IMR-90 (cell line): ENCODE measurements around the gene PCYT1A. TPM values are rescaled to one million over a fixed set of nuclear protein-coding genes. Genes with fewer than 3 reads are reported as not detected.

Experiments used
- ATAC-seq: fragments of 200-7000 bp; cut with Tn5 transposase; 2 replicates; pipeline ENCODE4 v1.9.1; 2020; ENCODE audit warnings: low read depth, mild to moderate bottlenecking, moderate library complexity
- BruUV-seq: library from RNA; stranded (reverse); fragments of 400-500 nt; replicated peaks from 2 replicates; lab custom pipeline; 2021; lab: Mats Ljungman, UMichigan
- CTCF ChIA-PET: fragments of 300-600 bp; formaldehyde crosslinking; extraction: SDS; loops from one replicate; lab custom pipeline; 2021; ENCODE audit warnings: antibody characterized with exemption; lab: Yijun Ruan, JAX
- POLR2A ChIA-PET: fragments of 300-600 bp; sonication (Branson Sonifier 250); formaldehyde crosslinking; loops from one replicate; lab custom pipeline; 2022; ENCODE audit warnings: antibody characterized with exemption; ENCODE audit not compliant: unreplicated experiment; lab: Charles Lee
- DNase-seq: peaks from one replicate; pipeline ENCODE4 v3.0.0; 2013
- H2AFZ ChIP-seq: replicated peaks from 2 replicates; pipeline ENCODE3; 2013; ENCODE audit warnings: low read length, mild to moderate bottlenecking; ENCODE audit not compliant: poor library complexity
- H2AK5ac ChIP-seq: 2 replicates; pipeline ENCODE4 v1.6.1; 2013; ENCODE audit warnings: low read depth, low read length, inconsistent platforms
- H2AK9ac ChIP-seq: replicated peaks from 2 replicates; pipeline ENCODE3; 2013; ENCODE audit warnings: mild to moderate bottlenecking, low read depth, low read length, moderate library complexity; ENCODE audit not compliant: poor library complexity
- H2BK120ac ChIP-seq: 2 replicates; pipeline ENCODE4 v1.6.1; 2013; ENCODE audit warnings: low read depth, low read length, inconsistent platforms
- H2BK15ac ChIP-seq: 3 replicates; pipeline ENCODE4 v1.6.1; 2013; ENCODE audit warnings: low read depth, low read length, inconsistent platforms
- H2BK20ac ChIP-seq: 2 replicates; pipeline ENCODE4 v1.6.1; 2013; ENCODE audit warnings: low read depth, mild to moderate bottlenecking, inconsistent platforms, low read length, moderate library complexity
- H2BK5ac ChIP-seq: 2 replicates; pipeline ENCODE4 v1.6.1; 2013; ENCODE audit warnings: mild to moderate bottlenecking, low read depth, low read length, inconsistent platforms; ENCODE audit not compliant: poor library complexity, severe bottlenecking
- H3K14ac ChIP-seq: replicated peaks from 2 replicates; pipeline ENCODE4 v1.6.1; 2013; ENCODE audit warnings: low read depth, low read length, inconsistent platforms
- H3K18ac ChIP-seq: 2 replicates; pipeline ENCODE4 v1.6.1; 2013; ENCODE audit warnings: low read depth, low read length, control low read depth
- H3K23ac ChIP-seq: 2 replicates; pipeline ENCODE4 v1.6.1; 2013; ENCODE audit warnings: low read depth, low read length, inconsistent platforms
- H3K27ac ChIP-seq: 2 replicates; pipeline ENCODE4 v1.5.1; 2013; ENCODE audit warnings: mild to moderate bottlenecking, control low read depth, low read length; ENCODE audit not compliant: insufficient read depth
- H3K27me3 ChIP-seq: 2 replicates; pipeline ENCODE4 v1.6.1; 2013; ENCODE audit warnings: low read length; ENCODE audit not compliant: control insufficient read depth, insufficient read depth
- H3K36me3 ChIP-seq: 2 replicates; pipeline ENCODE4 v1.6.1; 2013; ENCODE audit warnings: low read length, mixed read lengths; ENCODE audit not compliant: control insufficient read depth, insufficient read depth
- H3K4ac ChIP-seq: 2 replicates; pipeline ENCODE4 v1.6.1; 2013; ENCODE audit warnings: low read depth, low read length, inconsistent platforms
- H3K4me1 ChIP-seq: 2 replicates; pipeline ENCODE4 v1.6.1; 2013; ENCODE audit warnings: low read length, mixed read lengths; ENCODE audit not compliant: control insufficient read depth, insufficient read depth
- H3K4me2 ChIP-seq: 2 replicates; pipeline ENCODE4 v1.6.1; 2013; ENCODE audit warnings: low read depth, mild to moderate bottlenecking, control low read depth, low read length, moderate library complexity
- H3K4me3 ChIP-seq: 2 replicates; pipeline ENCODE4 v1.5.1; 2013; ENCODE audit warnings: low read depth, mild to moderate bottlenecking, control low read depth, low read length, moderate library complexity; ENCODE audit not compliant: insufficient read depth
- H3K56ac ChIP-seq: 2 replicates; pipeline ENCODE4 v1.6.1; 2013; ENCODE audit warnings: low read length, inconsistent platforms; ENCODE audit not compliant: insufficient read depth; ENCODE audit errors: extremely low read depth
- H3K79me1 ChIP-seq, 2 experiments: 2 replicates each; pipeline ENCODE4 v1.6.1; 2013; ENCODE audit warnings: low read length in 2 of 2, inconsistent platforms in 1 of 2, low read depth in 1 of 2
- H3K9ac ChIP-seq: 2 replicates; pipeline ENCODE4 v1.6.1; 2013; ENCODE audit warnings: low read depth, low read length, control low read depth
- H3K9me1 ChIP-seq: 2 replicates; pipeline ENCODE4 v1.6.1; 2013; ENCODE audit warnings: low read length, inconsistent platforms; ENCODE audit not compliant: insufficient read depth
- H3K9me3 ChIP-seq: 2 replicates; pipeline ENCODE4 v1.6.1; 2013; ENCODE audit warnings: low read length; ENCODE audit not compliant: control insufficient read depth, insufficient read depth
- H4K20me1 ChIP-seq: 2 replicates; pipeline ENCODE4 v1.6.1; 2013; ENCODE audit warnings: low read length, inconsistent platforms; ENCODE audit not compliant: insufficient read depth
- H4K5ac ChIP-seq: 2 replicates; pipeline ENCODE4 v1.6.1; 2013; ENCODE audit warnings: mild to moderate bottlenecking, low read depth, low read length, control low read depth
- H4K8ac ChIP-seq, 2 experiments: 2 replicates each; pipeline ENCODE4 v1.6.1; 2013; ENCODE audit warnings: low read depth in 2 of 2, low read length in 2 of 2, control low read depth in 1 of 2, inconsistent platforms in 1 of 2
- H4K91ac ChIP-seq: 2 replicates; pipeline ENCODE4 v1.6.1; 2013; ENCODE audit warnings: low read depth, low read length, inconsistent platforms; ENCODE audit not compliant: insufficient read depth
- CEBPB ChIP-seq: IDR thresholded peaks from 2 replicates; pipeline ENCODE4 v1.6.1; 2012; ENCODE audit warnings: low read depth, low read length, improper control_type of control experiment
- CHD1 ChIP-seq: IDR thresholded peaks from 2 replicates; pipeline ENCODE4 v1.6.1; 2012; ENCODE audit warnings: low read depth, low read length, improper control_type of control experiment
- MAZ ChIP-seq: IDR thresholded peaks from 2 replicates; pipeline ENCODE4 v1.6.1; 2012; ENCODE audit warnings: low read depth, mild to moderate bottlenecking, low read length, improper control_type of control experiment, moderate library complexity, borderline replicate concordance
- MXI1 ChIP-seq: IDR thresholded peaks from 2 replicates; pipeline ENCODE4 v1.6.1; 2012; ENCODE audit warnings: low read depth, mild to moderate bottlenecking, low read length, moderate library complexity, borderline replicate concordance
- POLR2A ChIP-seq: IDR thresholded peaks from 2 replicates; pipeline ENCODE4 v1.6.1; 2012; ENCODE audit warnings: mild to moderate bottlenecking, low read depth, low read length
- RCOR1 ChIP-seq: IDR thresholded peaks from 2 replicates; pipeline ENCODE4 v1.6.1; 2012; ENCODE audit warnings: mild to moderate bottlenecking, low read length, improper control_type of control experiment; ENCODE audit not compliant: insufficient replicate concordance
- RFX5 ChIP-seq: IDR thresholded peaks from 2 replicates; pipeline ENCODE4 v1.8.0; 2012; ENCODE audit warnings: low read depth, mild to moderate bottlenecking, low read length, moderate library complexity
- SMC3 ChIP-seq: fragments of 150-350 bp; IDR thresholded peaks from 2 replicates; pipeline ENCODE4 v1.6.1; 2016; ENCODE audit warnings: low read depth, mild to moderate bottlenecking, antibody characterized with exemption, low read length, moderate library complexity
- WGBS, 2 experiments: methylation state at CpG; one replicate each; pipeline versions ENCODE4 v1.1.5 to v1.1.7; 2013; ENCODE audit warnings: missing lambda C conversion rate in 2 of 2; ENCODE audit not compliant: insufficient read length in 1 of 2; ENCODE audit errors: extremely low coverage in 2 of 2; 5-methylcytosine and 5-hydroxymethylcytosine counted together
- dilution Hi-C: fragments of 300-500 bp; cut with HindIII; formaldehyde crosslinking; loops from one replicate; pipeline ENCODE4 v1.14.3; 2018; ENCODE audit warnings: low sequenced_read_pairs; ENCODE audit not compliant: unreplicated experiment
- in situ Hi-C: fragments of 300-500 bp; cut with MboI; formaldehyde crosslinking; loops from 3 replicates; pipeline ENCODE4 v1.14.3; 2019; ENCODE audit warnings: low sequenced_read_pairs, inconsistent platforms, mixed read lengths
- intact Hi-C: fragments of 100-400 bp; cut with micrococcal nuclease; formaldehyde crosslinking; loops from 2 replicates; pipeline ENCODE4 v1.10.0; 2022
- microRNA-seq, 2 experiments: library from miRNA; stranded (forward) in 1 of 2; unstranded in 1 of 2; fragments of 10-50 nt in 1 of 2; fragments of <30 nt in 1 of 2; gene quantifications in 1 of 2; microRNA quantifications in 1 of 2; one replicate each; pipeline versions ENCODE3 to v1.1.0; 2013 to 2020; ENCODE audit not compliant: insufficient read depth in 1 of 2, insufficient read length in 1 of 2, unreplicated experiment in 1 of 2
- polyA plus RNA-seq, 3 experiments: library from polyadenylated mRNA; depleted of rRNA; stranded (reverse); fragments of >200 nt; gene quantifications; 2 replicates each; pipeline ENCODE4 v1.2.3, GENCODE V29; 2012; ENCODE audit warnings: low replicate concordance in 1 of 3
- small RNA-seq, 5 experiments: library from RNA; depleted of rRNA; stranded (forward); fragments of <200 nt; gene quantifications; one replicate each; pipeline ENCODE3, GENCODE V24; 2012
- total RNA-seq: library from RNA; depleted of rRNA; stranded (reverse); fragments of >200 nt; gene quantifications from 2 replicates; pipeline ENCODE4 v1.2.3, GENCODE V29; 2012; rRNA removed

The PCYT1A gene
- total and polyA plus RNA-seq, 2 of the 4 experiments (the other 2 are of a cell fraction) = 62.8 to 127 TPM

DNA sequence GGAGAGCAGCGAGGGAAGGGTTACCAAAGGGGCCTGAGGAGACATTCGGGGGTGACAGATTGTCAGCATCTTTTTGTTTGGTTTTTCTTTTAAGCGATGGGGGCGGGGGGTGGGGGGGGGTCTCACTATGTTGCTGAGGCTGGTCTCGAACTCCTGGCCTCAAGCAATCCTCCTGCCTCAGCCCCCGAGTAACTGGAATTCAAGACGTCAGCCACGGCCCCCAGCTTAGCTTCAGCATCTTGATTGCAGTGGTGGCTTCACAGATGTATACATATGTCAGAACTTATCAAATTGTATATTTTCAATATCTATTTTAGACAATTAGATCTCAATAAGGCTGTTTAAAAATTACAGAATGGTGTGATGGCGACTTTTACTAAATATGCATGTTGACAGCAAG is 107.2 kb downstream of the PCYT1A start:
- no peak overlapping the region for H4K5ac ChIP-seq
- no peak overlapping the region for H3K27ac ChIP-seq
- H2BK20ac ChIP-seq = no peak overlapping the region
- H4K91ac ChIP-seq = no peak overlapping the region
- H3K56ac ChIP-seq = no peak overlapping the region
- no peak overlapping the region for H3K9ac ChIP-seq
- ATAC-seq (no peak), DNase-seq (no peak)
- no TSS peak for BruUV-seq
- dilution Hi-C loops = loop anchor here (25.0 kb wide), 1 partner anchor 118 kb away; no protein-coding TSS in a partner anchor
- H2BK5ac ChIP-seq = no peak overlapping the region
- no peaks in the 10 kb centered on the region for H3K36me3 ChIP-seq
- no CpG with 5 or more reads among the region's 9 CpGs for WGBS, 2 experiments
- no peak overlapping the region for H4K8ac ChIP-seq
- H3K4me3 ChIP-seq = no peak overlapping the region
- peaks cover 3% of the 10 kb centered on the region; the same call in 1 of the 2 replicates for H3K4me1 ChIP-seq
- H3K14ac ChIP-seq = no peak overlapping the region
- no peak overlapping the region for H3K4me2 ChIP-seq
- TF ChIP-seq POLR2A (no peak), MAZ (no peak), MXI1 (no peak), CHD1 (no peak), RFX5 (no peak), CEBPB (no peak), SMC3 (no peak), RCOR1 (no peak)
- no peak overlapping the region for H3K18ac ChIP-seq
- no peak overlapping the region for H2BK15ac ChIP-seq
- intact Hi-C loops = no loop called here
- H2AK5ac ChIP-seq = no peak overlapping the region
- in situ Hi-C loops = no loop called here
- H3K79me1 ChIP-seq = no peaks in the 10 kb centered on the region
- H4K20me1 ChIP-seq = no peaks in the 10 kb centered on the region
- POLR2A ChIA-PET = no interaction called here
- no peaks in the 10 kb centered on the region for H3K9me3 ChIP-seq
- H3K9me1 ChIP-seq = no peaks in the 10 kb centered on the region
- no peak overlapping the region for H3K23ac ChIP-seq
- no peak overlapping the region for H3K4ac ChIP-seq
- no peak overlapping the region for H2BK120ac ChIP-seq
- no peak overlapping the region for H2AK9ac ChIP-seq
- H3K27me3 ChIP-seq = 0 out of 2 replicates have a peak, but pooled peaks cover 2% of the 10 kb centered on the region
- CTCF ChIA-PET = no interaction called here
- no peak overlapping the region for H2AFZ ChIP-seq

Small RNAs within 50 kb of the gene (microRNA-seq; reads per million reads assigned to microRNA genes)
- gene AC069257.2 (ENCODE audit: insufficient read depth, insufficient read length) (not detected), gene RF00019 (ENCODE audit: insufficient read depth, insufficient read length) (not detected)

Small RNAs within 50 kb of the gene (small RNA-seq; reads per million reads assigned to genes)
- 0 reads per million in 5 experiments for gene AC069257.2
- 0 reads per million in 5 experiments for gene RF00019

Other genes starting within 250 kb of the PCYT1A start
- 156 and 207 TPM in 2 replicates for gene TFRC, start 205.6 kb downstream of the PCYT1A start, total RNA-seq
- gene TFRC, start 205.6 kb downstream of the PCYT1A start, polyA plus RNA-seq (2012; rRNA removed) = 57.1 and 78.6 TPM in 2 replicates
- gene ZDHHC19, start 76.3 kb downstream of the PCYT1A start, total RNA-seq = not detected in 2 replicates
- 0.09 TPM in 1 of 2 replicates, not detected in the other for gene ZDHHC19, start 76.3 kb downstream of the PCYT1A start, polyA plus RNA-seq (2012; rRNA removed)
- not detected in 2 replicates for gene SLC51A, start 71.2 kb downstream of the PCYT1A start, total RNA-seq
- not detected in 2 replicates for gene SLC51A, start 71.2 kb downstream of the PCYT1A start, polyA plus RNA-seq (2012; rRNA removed)
- 2.2 and 4.2 TPM in 2 replicates for gene DYNLT2B, start 30.5 kb upstream of the PCYT1A start, total RNA-seq
- gene DYNLT2B, start 30.5 kb upstream of the PCYT1A start, polyA plus RNA-seq (2012; rRNA removed) = 6.0 and 8.3 TPM in 2 replicates
- not detected in 2 replicates for gene TM4SF19, start 50.7 kb upstream of the PCYT1A start, total RNA-seq
- not detected in 2 replicates for gene TM4SF19, start 50.7 kb upstream of the PCYT1A start, polyA plus RNA-seq (2012; rRNA removed)
- 16.1 and 18.9 TPM in 2 replicates for gene UBXN7, start 144.7 kb upstream of the PCYT1A start, total RNA-seq
- 8.3 and 8.6 TPM in 2 replicates for gene UBXN7, start 144.7 kb upstream of the PCYT1A start, polyA plus RNA-seq (2012; rRNA removed)
- 15.2 and 18.1 TPM in 2 replicates for gene RNF168, start 216.0 kb upstream of the PCYT1A start, total RNA-seq
- gene RNF168, start 216.0 kb upstream of the PCYT1A start, polyA plus RNA-seq (2012; rRNA removed) = 2.5 TPM in 2 replicates
- gene SMCO1, start 227.6 kb upstream of the PCYT1A start, total RNA-seq = not detected in 2 replicates
- gene SMCO1, start 227.6 kb upstream of the PCYT1A start, polyA plus RNA-seq (2012; rRNA removed) = not detected in 2 replicates